Neural cell (in vitro differentiated cells): ENCODE data around the gene TPST1. TPM values are rescaled to one million over a fixed set of nuclear protein-coding genes. Genes with fewer than 3 reads are reported as not detected.

ENCODE experiments used
- H2AFZ ChIP-seq: fragments of 200-600, 300-800 bp; sonication (generic), shearing (Covaris generic); 2 replicates; pipeline ENCODE4 v1.6.0; 2014; ENCODE audit warnings: low read depth, mild to moderate bottlenecking, antibody characterized with exemption, low read length, moderate library complexity
- H3F3A ChIP-seq: fragments of 200-600 bp; shearing (Covaris generic); 2 replicates; pipeline ENCODE4 v1.6.1; 2016; ENCODE audit warnings: mild to moderate bottlenecking, moderate library complexity, mixed read lengths, antibody characterized with exemption, low read length; ENCODE audit not compliant: insufficient read depth, poor library complexity, severe bottlenecking
- H3K27ac ChIP-seq: fragments of 200-600, 300-800 bp; sonication (generic), shearing (Covaris generic); 2 replicates; pipeline ENCODE4 v1.5.1; 2014; ENCODE audit warnings: mild to moderate bottlenecking, low read length, moderate library complexity
- H3K27me3 ChIP-seq: fragments of 300-800, 200-600 bp; sonication (generic), shearing (Covaris generic); 2 replicates; pipeline ENCODE4 v1.6.0; 2014; ENCODE audit warnings: mild to moderate bottlenecking, low read depth, low read length, moderate library complexity; ENCODE audit not compliant: insufficient read depth
- H3K36me3 ChIP-seq: fragments of 300-800, 200-600 bp; sonication (generic), shearing (Covaris generic); 2 replicates; pipeline ENCODE4 v1.5.1; 2014; ENCODE audit warnings: mild to moderate bottlenecking, antibody characterized with exemption, low read length, moderate library complexity; ENCODE audit not compliant: insufficient read depth
- H3K4me2 ChIP-seq: fragments of 300-800, 200-600 bp; sonication (generic), shearing (Covaris generic); 2 replicates; pipeline ENCODE4 v1.6.0; 2014; ENCODE audit warnings: mild to moderate bottlenecking, low read length
- H3K4me3 ChIP-seq: fragments of 300-800, 200-600 bp; sonication (generic), shearing (Covaris generic); 2 replicates; pipeline ENCODE4 v1.5.1; 2014; ENCODE audit warnings: mild to moderate bottlenecking, low read length, moderate library complexity
- H3K79me2 ChIP-seq: fragments of 200-600 bp; shearing (Covaris generic); replicated peaks from 2 replicates; pipeline ENCODE4 v1.6.0; 2014; ENCODE audit warnings: mild to moderate bottlenecking, low read length, moderate library complexity; ENCODE audit not compliant: insufficient read depth
- H3K9ac ChIP-seq: fragments of 300-800, 200-600 bp; sonication (generic), shearing (Covaris generic); 2 replicates; pipeline ENCODE4 v1.6.1; 2016; ENCODE audit warnings: mild to moderate bottlenecking, low read length, mixed read lengths
- H3K9me2 ChIP-seq: fragments of 200-600 bp; shearing (Covaris generic); 2 replicates; pipeline ENCODE4 v1.6.1; 2016; ENCODE audit warnings: mild to moderate bottlenecking, low read length, mixed read lengths; ENCODE audit not compliant: insufficient read depth
- H3K9me3 ChIP-seq: fragments of 200-600, 300-800 bp; sonication (generic), shearing (Covaris generic); 2 replicates; pipeline ENCODE4 v1.6.1; 2016; ENCODE audit warnings: mild to moderate bottlenecking, mixed run types, low read length, moderate library complexity, mixed read lengths
- H4K20me1 ChIP-seq: fragments of 200-600 bp; shearing (Covaris generic); 2 replicates; pipeline ENCODE4 v1.6.1; 2016; ENCODE audit warnings: mild to moderate bottlenecking, mixed run types; ENCODE audit not compliant: insufficient read depth
- CTCF ChIP-seq: fragments of 450-650 bp; IDR thresholded peaks from 2 replicates; pipeline ENCODE4 v1.5.1; 2014; ENCODE audit warnings: antibody characterized with exemption, mild to moderate bottlenecking, moderate library complexity; ENCODE audit not compliant: poor library complexity, severe bottlenecking
- EP300 ChIP-seq: fragments of 450-650 bp; conservative IDR thresholded peaks from 2 replicates; pipeline ENCODE4 v1.6.1; 2014; ENCODE audit warnings: antibody characterized with exemption, mild to moderate bottlenecking, moderate library complexity; ENCODE audit not compliant: poor library complexity, severe bottlenecking
- EZH2 ChIP-seq: fragments of 200-600, 300-800 bp; shearing (Covaris generic), sonication (generic); IDR thresholded peaks from 2 replicates; pipeline ENCODE4 v1.6.1; 2014; ENCODE audit warnings: antibody characterized with exemption, low read length, borderline replicate concordance, mild to moderate bottlenecking; ENCODE audit not compliant: insufficient read depth, poor library complexity, severe bottlenecking
- MXI1 ChIP-seq: fragments of 450-650 bp; conservative IDR thresholded peaks from 2 replicates; pipeline ENCODE4 v1.6.1; 2014; ENCODE audit warnings: antibody characterized with exemption, mild to moderate bottlenecking; ENCODE audit not compliant: poor library complexity, severe bottlenecking
- POLR2AphosphoS5 ChIP-seq: IDR thresholded peaks from 2 replicates; pipeline ENCODE4 v1.6.1; 2012
- RAD21 ChIP-seq: fragments of 450-650 bp; conservative IDR thresholded peaks from 2 replicates; pipeline ENCODE4 v1.6.1; 2014; ENCODE audit warnings: antibody characterized with exemption, mild to moderate bottlenecking, moderate library complexity
- SMC3 ChIP-seq: fragments of 450-650 bp; conservative IDR thresholded peaks from 2 replicates; pipeline ENCODE4 v1.6.1; 2014; ENCODE audit warnings: antibody characterized with exemption, mild to moderate bottlenecking, moderate library complexity; ENCODE audit not compliant: poor library complexity
- TAF1 ChIP-seq: IDR thresholded peaks from 2 replicates; pipeline ENCODE4 v1.6.1; 2012; ENCODE audit warnings: low read depth
- polyA plus RNA-seq: library from polyadenylated mRNA; depleted of rRNA; stranded (reverse); fragments of >200 nt; gene quantifications from 2 replicates; pipeline ENCODE4 v1.2.3, GENCODE V29; 2014
- TF ChIP-seq, protein P1 (sequence below): IDR thresholded peaks from 2 replicates; pipeline ENCODE4 v1.6.1; 2012; ENCODE audit warnings: borderline replicate concordance

TPST1 gene
- polyA plus RNA-seq, 1 donor from 2014 or later = 58.5 TPM

DNA sequence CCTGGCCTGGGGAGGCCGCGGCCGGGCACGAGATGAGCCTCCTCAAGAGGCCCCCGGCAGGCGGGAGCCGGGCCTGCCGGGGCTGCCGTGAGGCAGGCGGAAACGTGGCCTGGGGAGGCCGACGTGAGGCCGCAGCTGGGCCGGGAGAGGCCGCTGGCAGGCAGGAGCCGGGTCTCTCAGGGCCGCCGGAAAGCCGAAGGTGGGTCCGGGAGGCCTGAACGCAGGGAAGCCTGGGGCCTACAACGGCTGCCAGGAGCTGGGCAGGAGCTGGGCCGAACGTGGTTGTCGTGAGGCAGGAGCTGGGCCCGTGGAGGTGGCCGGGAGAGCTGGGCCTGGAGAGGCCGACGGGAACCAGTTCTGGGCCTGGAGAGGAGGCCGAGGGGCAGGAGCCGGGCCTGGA lies 171.9 kb downstream of the TPST1 start (continued):
- TF ChIP-seq MXI1 (no peak), TAF1 (no peak), POLR2AphosphoS5 (no peak), SMC3 (no peak)

GRCh38 chr7:66377714-66378113 lies 172.6 kb downstream of the TPST1 start:
- Histone ChIP-seq H3K27ac (no peak overlapping the region), H3K79me2 (no peaks in the 10 kb centered on the region), H3F3A (no peaks in the 10 kb centered on the region), H3K9ac (no peak overlapping the region), H3K9me2 (no peaks in the 10 kb centered on the region), H3K9me3 (no peaks in the 10 kb centered on the region), H4K20me1 (no peaks in the 10 kb centered on the region), H3K4me3 (no peak overlapping the region), H2AFZ (no peak overlapping the region), H3K36me3 (no peaks in the 10 kb centered on the region), H3K27me3 (no peaks in the 10 kb centered on the region), H3K4me2 (no peak overlapping the region)
- TF ChIP-seq POLR2AphosphoS5 = no peak
- TF ChIP-seq EP300 = no peak
- TF ChIP-seq RAD21 = no peak
- no peak for TF ChIP-seq MXI1
- no peak for TF ChIP-seq CTCF
- no peak for TF ChIP-seq EZH2
- TF ChIP-seq, protein P1, sequence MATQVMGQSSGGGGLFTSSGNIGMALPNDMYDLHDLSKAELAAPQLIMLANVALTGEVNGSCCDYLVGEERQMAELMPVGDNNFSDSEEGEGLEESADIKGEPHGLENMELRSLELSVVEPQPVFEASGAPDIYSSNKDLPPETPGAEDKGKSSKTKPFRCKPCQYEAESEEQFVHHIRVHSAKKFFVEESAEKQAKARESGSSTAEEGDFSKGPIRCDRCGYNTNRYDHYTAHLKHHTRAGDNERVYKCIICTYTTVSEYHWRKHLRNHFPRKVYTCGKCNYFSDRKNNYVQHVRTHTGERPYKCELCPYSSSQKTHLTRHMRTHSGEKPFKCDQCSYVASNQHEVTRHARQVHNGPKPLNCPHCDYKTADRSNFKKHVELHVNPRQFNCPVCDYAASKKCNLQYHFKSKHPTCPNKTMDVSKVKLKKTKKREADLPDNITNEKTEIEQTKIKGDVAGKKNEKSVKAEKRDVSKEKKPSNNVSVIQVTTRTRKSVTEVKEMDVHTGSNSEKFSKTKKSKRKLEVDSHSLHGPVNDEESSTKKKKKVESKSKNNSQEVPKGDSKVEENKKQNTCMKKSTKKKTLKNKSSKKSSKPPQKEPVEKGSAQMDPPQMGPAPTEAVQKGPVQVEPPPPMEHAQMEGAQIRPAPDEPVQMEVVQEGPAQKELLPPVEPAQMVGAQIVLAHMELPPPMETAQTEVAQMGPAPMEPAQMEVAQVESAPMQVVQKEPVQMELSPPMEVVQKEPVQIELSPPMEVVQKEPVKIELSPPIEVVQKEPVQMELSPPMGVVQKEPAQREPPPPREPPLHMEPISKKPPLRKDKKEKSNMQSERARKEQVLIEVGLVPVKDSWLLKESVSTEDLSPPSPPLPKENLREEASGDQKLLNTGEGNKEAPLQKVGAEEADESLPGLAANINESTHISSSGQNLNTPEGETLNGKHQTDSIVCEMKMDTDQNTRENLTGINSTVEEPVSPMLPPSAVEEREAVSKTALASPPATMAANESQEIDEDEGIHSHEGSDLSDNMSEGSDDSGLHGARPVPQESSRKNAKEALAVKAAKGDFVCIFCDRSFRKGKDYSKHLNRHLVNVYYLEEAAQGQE = no peak
- TF ChIP-seq TAF1 = no peak

DNA sequence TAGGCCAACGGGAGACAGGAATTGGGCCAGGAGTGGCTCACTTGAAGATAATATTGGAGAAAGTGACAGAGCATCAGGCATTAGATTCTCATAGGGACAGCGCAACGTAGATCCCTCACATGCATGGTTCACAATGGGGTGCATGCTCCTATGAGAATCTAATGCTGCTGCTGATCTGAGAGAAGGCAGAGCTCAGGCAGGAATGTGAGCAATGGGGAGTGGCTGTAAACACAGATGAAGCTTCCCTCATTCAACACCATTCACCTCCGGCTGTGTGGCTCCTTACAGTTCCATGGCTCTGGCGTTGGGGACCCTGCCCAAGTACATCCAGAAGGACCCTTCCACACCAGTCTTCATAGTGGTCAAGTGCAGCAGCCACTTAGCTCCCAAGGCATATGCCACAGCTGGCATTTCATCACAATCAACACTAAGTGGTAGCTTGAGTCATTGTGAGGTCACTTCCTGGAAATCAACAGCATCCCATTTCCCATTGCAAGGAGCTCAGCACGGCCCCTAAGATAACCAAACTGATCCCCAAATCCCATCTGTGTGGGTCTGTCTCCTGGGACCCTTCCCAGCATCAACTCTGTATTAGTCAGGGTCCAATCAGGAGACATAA lies 174.5 kb downstream of the TPST1 start:
- Histone ChIP-seq H3K36me3 (no peaks in the 10 kb centered on the region), H3K9me3 (no peaks in the 10 kb centered on the region), H3K4me3 (no peak overlapping the region), H3K79me2 (no peaks in the 10 kb centered on the region), H3F3A (no peaks in the 10 kb centered on the region), H3K4me2 (no peak overlapping the region), H2AFZ (no peak overlapping the region), H3K9ac (no peak overlapping the region), H3K27me3 (no peaks in the 10 kb centered on the region), H3K9me2 (no peaks in the 10 kb centered on the region), H3K27ac (no peak overlapping the region), H4K20me1 (no peaks in the 10 kb centered on the region)
- TF ChIP-seq MXI1 (no peak), CTCF (no peak), TAF1 (no peak), EP300 (no peak), RAD21 (no peak), SMC3 (no peak), EZH2 (no peak), POLR2AphosphoS5 (no peak)
- TF ChIP-seq, protein P1 = no peak
